Panc1 (cell line): Measurements from ENCODE around the gene VSTM5. TPM values are rescaled to one million over a fixed set of nuclear protein-coding genes. Genes with fewer than 3 reads are reported as not detected.

Experiments
- ATAC-seq: fragments of 200-7000 bp; cut with Tn5 transposase; 2 replicates; pipeline ENCODE4 v1.9.1; 2020; ENCODE audit warnings: mild to moderate bottlenecking, moderate library complexity
- BruUV-seq: library from RNA; stranded (reverse); fragments of 400-500 nt; replicated peaks from 2 replicates; lab custom pipeline; 2021; lab: Mats Ljungman, UMichigan
- CTCF ChIA-PET: fragments of 300-600 bp; sonication (Branson Sonifier 250); formaldehyde crosslinking; loops from one replicate; lab custom pipeline; 2022; ENCODE audit warnings: antibody characterized with exemption; lab: Charles Lee
- POLR2A ChIA-PET: fragments of 300-600 bp; sonication (Branson Sonifier 250); formaldehyde crosslinking; loops from one replicate; lab custom pipeline; 2022; ENCODE audit warnings: antibody characterized with exemption; lab: Charles Lee
- DNase-seq: peaks from one replicate; pipeline ENCODE4 v3.0.0-alpha.2; 2010; ENCODE audit warnings: low read depth, low spot score
- H3K27ac ChIP-seq: 2 replicates; pipeline ENCODE4 v1.5.1; 2011; ENCODE audit warnings: mild to moderate bottlenecking, low read length, inconsistent platforms
- H3K27me3 ChIP-seq: fragments of 200-500 bp; sonication (Bioruptor generic); 2 replicates; pipeline ENCODE4 v1.6.0; 2014; ENCODE audit warnings: low read length, inconsistent platforms; ENCODE audit not compliant: control insufficient read depth, insufficient read depth
- H3K36me3 ChIP-seq: fragments of 200-500 bp; sonication (Bioruptor generic); 2 replicates; pipeline ENCODE4 v1.5.1; 2014; ENCODE audit warnings: inconsistent platforms, mild to moderate bottlenecking, low read length, moderate library complexity; ENCODE audit not compliant: control insufficient read depth, insufficient read depth
- H3K4me1 ChIP-seq: 2 replicates; pipeline ENCODE4 v1.5.1; 2011; ENCODE audit warnings: inconsistent platforms, mild to moderate bottlenecking, low read length, moderate library complexity; ENCODE audit not compliant: control insufficient read depth, insufficient read depth
- H3K4me3 ChIP-seq, 2 experiments: 2 replicates each; pipeline ENCODE4 v1.5.1; 2011 to 2012; ENCODE audit warnings: low read depth in 2 of 2, low read length in 2 of 2, mild to moderate bottlenecking in 2 of 2, inconsistent platforms in 1 of 2, moderate library complexity in 1 of 2
- H3K9me3 ChIP-seq: fragments of 200-500 bp; sonication (Bioruptor generic); 2 replicates; pipeline ENCODE4 v1.5.1; 2014; ENCODE audit warnings: low read depth, mild to moderate bottlenecking, inconsistent platforms, low read length, moderate library complexity; ENCODE audit not compliant: control insufficient read depth, insufficient read depth
- POLR2AphosphoS5 ChIP-seq: IDR thresholded peaks from 2 replicates; pipeline ENCODE4 v1.6.1; 2012; ENCODE audit warnings: mild to moderate bottlenecking, low read depth, low read length, moderate library complexity
- SIN3A ChIP-seq: IDR thresholded peaks from 2 replicates; pipeline ENCODE4 v1.6.1; 2012; ENCODE audit warnings: low read depth, mild to moderate bottlenecking, low read length, moderate library complexity, borderline replicate concordance; ENCODE audit not compliant: insufficient read depth
- TCF7L2 ChIP-seq: IDR thresholded peaks from 2 replicates; pipeline ENCODE4 v1.6.1; 2011; ENCODE audit warnings: mild to moderate bottlenecking, low read depth, low read length, inconsistent platforms
- in situ Hi-C: cut with HindIII; loops from 2 replicates; pipeline ENCODE4 v1.10.0; 2016; ENCODE audit warnings: low sequenced_read_pairs, low pct_unique_long_range_greater_than_20kb
- intact Hi-C: fragments of 100-400 bp; cut with micrococcal nuclease; formaldehyde crosslinking; loops from one replicate; pipeline ENCODE4 v1.10.0; 2022; ENCODE audit not compliant: unreplicated experiment
- total RNA-seq: library from RNA; stranded (reverse); gene quantifications from one replicate; pipeline ENCODE4 v1.2.1, GENCODE V29; 2021; ENCODE audit not compliant: unreplicated experiment
- TF ChIP-seq, protein P1 (sequence below), 2 experiments: IDR thresholded peaks; 2 replicates each; pipeline ENCODE4 v1.6.1; 2011 to 2012; ENCODE audit warnings: low read depth in 2 of 2, control low read depth in 1 of 2, low read length in 1 of 2, mild to moderate bottlenecking in 1 of 2, moderate library complexity in 1 of 2; ENCODE audit not compliant: insufficient read depth in 1 of 2
- TF ChIP-seq, protein P2 (sequence below): fragments of 450-650 bp; IDR thresholded peaks from 2 replicates; pipeline ENCODE4 v1.5.1; 2017; ENCODE audit warnings: mild to moderate bottlenecking

Gene VSTM5
- total RNA-seq, 1 experiment from 2014 or later = not detected

DNA sequence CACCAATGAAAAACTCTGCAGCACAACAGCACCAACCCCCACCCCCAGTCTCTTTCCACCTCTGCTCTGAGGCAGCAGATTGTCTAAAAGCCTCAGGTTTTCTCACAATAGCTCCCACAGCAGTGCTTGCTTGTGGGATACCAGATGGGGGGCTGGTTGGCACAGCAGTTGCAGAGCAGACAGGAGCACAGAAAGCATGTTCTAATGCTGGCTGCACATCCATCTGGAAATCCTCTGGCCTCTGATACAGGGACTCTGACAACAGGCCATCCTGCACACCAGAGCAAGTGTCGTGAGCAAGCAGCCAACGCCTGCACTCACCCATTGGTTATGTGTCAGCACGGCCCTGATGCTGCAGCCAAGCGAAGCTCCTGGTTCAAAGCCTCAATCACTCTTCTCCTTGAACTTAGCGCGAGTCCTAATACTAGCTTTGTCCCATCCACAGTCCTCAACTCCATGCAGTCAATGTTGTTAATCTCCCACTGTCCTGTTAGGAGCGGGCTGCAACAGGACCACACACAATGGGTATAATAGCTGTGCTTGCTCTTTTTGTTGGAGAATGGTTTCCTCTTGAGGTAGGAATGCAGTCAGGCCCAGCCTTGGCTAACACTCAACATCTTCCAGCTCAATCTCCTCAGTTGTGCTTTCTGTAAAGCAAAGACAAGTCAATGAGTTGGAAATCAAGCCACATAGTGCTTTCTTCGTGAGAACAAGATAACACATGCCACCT, 30.3 kb downstream of the VSTM5 start:
- intact Hi-C loops (no loop called here), in situ Hi-C loops (no loop called here)
- no TSS peak for BruUV-seq
- Histone ChIP-seq H3K4me3 (no peak overlapping the region), H3K36me3 (no peaks in the 10 kb centered on the region), H3K27ac (no peak overlapping the region), H3K9me3 (no peaks in the 10 kb centered on the region), H3K4me1 (no peaks in the 10 kb centered on the region), H3K27me3 (no peaks in the 10 kb centered on the region)
- no peak for DNase-seq
- ChIA-PET CTCF (no interaction called here), POLR2A (no interaction called here)
- ATAC-seq = peak; percentile 35; the same call in 1 of the 2 replicates
- TF ChIP-seq, protein P1, sequence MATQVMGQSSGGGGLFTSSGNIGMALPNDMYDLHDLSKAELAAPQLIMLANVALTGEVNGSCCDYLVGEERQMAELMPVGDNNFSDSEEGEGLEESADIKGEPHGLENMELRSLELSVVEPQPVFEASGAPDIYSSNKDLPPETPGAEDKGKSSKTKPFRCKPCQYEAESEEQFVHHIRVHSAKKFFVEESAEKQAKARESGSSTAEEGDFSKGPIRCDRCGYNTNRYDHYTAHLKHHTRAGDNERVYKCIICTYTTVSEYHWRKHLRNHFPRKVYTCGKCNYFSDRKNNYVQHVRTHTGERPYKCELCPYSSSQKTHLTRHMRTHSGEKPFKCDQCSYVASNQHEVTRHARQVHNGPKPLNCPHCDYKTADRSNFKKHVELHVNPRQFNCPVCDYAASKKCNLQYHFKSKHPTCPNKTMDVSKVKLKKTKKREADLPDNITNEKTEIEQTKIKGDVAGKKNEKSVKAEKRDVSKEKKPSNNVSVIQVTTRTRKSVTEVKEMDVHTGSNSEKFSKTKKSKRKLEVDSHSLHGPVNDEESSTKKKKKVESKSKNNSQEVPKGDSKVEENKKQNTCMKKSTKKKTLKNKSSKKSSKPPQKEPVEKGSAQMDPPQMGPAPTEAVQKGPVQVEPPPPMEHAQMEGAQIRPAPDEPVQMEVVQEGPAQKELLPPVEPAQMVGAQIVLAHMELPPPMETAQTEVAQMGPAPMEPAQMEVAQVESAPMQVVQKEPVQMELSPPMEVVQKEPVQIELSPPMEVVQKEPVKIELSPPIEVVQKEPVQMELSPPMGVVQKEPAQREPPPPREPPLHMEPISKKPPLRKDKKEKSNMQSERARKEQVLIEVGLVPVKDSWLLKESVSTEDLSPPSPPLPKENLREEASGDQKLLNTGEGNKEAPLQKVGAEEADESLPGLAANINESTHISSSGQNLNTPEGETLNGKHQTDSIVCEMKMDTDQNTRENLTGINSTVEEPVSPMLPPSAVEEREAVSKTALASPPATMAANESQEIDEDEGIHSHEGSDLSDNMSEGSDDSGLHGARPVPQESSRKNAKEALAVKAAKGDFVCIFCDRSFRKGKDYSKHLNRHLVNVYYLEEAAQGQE (IDR thresholded peaks at IDR 0.05; ENCODE audit: insufficient read depth in 1 of 2, low read depth in 2 of 2, low read length in 1 of 2) = no peak

DNA sequence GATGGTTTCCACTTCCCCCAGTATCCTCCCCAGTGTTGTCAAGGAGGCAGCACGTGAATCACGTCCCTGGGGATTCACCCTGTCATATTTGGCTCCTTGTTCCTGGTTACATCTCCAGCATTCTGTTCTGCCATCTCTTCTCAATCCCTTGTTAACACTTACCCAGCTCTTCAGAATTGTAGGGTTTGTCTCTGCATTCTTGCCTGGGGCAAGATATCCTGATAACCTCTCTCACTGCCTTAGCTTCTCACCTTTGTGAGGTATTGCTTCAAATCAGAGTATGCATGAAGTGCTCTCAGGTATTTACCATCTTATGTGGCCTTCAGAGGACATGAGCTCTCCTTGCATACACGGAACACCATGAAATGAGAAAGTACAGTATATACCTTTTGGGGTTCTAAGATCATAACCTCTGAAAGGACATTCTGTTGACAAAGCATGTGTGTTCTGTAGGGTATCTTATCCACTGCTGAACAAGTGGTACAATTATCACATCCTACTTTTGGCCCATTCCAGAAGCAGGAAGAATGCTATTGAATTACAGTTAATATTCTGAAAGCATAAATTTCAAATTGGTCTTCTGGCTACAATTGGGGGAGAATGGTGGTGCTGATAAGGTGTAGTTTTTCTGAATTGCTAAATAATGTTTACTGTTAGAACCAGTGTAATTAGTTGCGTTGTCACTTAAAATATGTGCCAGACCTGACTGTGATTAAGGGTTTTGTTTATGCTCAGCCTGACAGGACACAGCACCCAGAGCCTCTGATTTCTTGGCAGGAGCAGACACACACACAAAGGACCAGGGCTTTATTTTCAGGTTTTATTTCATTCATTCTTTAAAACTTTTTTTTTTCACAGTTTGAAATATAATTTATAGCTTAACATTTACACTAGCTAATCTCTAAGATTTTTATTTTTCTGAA, 32.7 kb downstream of the VSTM5 start:
- POLR2A ChIA-PET = no interaction called here
- no peaks in the 10 kb centered on the region for H3K4me1 ChIP-seq
- CTCF ChIA-PET = interaction anchor here (0.6 kb wide), 1 partner anchor 689 kb away, joined by 8 read pairs; no protein-coding TSS in a partner anchor
- H3K27ac ChIP-seq = no peak overlapping the region
- no peak for TF ChIP-seq POLR2AphosphoS5
- no peak for TF ChIP-seq TCF7L2
- TF ChIP-seq, protein P2, sequence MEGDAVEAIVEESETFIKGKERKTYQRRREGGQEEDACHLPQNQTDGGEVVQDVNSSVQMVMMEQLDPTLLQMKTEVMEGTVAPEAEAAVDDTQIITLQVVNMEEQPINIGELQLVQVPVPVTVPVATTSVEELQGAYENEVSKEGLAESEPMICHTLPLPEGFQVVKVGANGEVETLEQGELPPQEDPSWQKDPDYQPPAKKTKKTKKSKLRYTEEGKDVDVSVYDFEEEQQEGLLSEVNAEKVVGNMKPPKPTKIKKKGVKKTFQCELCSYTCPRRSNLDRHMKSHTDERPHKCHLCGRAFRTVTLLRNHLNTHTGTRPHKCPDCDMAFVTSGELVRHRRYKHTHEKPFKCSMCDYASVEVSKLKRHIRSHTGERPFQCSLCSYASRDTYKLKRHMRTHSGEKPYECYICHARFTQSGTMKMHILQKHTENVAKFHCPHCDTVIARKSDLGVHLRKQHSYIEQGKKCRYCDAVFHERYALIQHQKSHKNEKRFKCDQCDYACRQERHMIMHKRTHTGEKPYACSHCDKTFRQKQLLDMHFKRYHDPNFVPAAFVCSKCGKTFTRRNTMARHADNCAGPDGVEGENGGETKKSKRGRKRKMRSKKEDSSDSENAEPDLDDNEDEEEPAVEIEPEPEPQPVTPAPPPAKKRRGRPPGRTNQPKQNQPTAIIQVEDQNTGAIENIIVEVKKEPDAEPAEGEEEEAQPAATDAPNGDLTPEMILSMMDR = no peak
- TF ChIP-seq SIN3A = no peak
- TF ChIP-seq, protein P1 (IDR thresholded peaks at IDR 0.05; ENCODE audit: insufficient read depth in 1 of 2, low read depth in 2 of 2, low read length in 1 of 2) = no peak
- peak; percentile 25; the same call in 1 of the 2 replicates for ATAC-seq
- intact Hi-C loops = no loop called here
- no TSS peak for BruUV-seq
- H3K9me3 ChIP-seq = no peaks in the 10 kb centered on the region
- DNase-seq = no peak
- H3K36me3 ChIP-seq = peaks cover 8% of the 10 kb centered on the region
- in situ Hi-C loops = no loop called here
- no peaks in the 10 kb centered on the region for H3K27me3 ChIP-seq
- H3K4me3 ChIP-seq = no peak overlapping the region
